CD4-positive, alpha-beta T cell treated with Interleukin-4 for 4 hours (primary cell): Measurements from ENCODE around the gene TMEM51.

Experiments used
- DNase-seq: peaks from one replicate; pipeline ENCODE4 v3.0.0-alpha.2; 2020

Gene TMEM51

DNA sequence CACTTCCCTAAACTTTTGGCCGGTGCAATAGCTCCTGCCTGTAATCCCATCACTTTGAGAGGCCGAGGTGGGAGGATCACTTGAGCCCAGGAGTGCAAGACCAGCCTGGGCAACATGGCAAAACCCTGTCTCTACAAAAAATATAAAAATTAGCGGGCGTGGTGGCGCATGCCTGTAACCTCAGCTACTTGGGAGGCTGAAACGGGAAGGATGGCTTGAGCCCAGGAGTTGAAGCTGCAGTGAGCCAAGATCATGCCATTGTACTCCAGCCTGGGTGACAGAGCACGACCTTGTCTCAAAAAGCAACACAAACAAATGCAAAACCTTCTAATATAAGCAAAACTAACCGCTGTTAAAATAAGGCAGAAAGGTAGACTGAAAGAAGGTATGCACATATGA is 25.9 kb downstream of the TMEM51 start:
- DNase-seq = no peak

GRCh38 chr1:15180189-15180588 is 26.6 kb downstream of the TMEM51 start:
- DNase-seq = no peak

GRCh38 chr1:15180945-15181523 is 27.5 kb downstream of the TMEM51 start:
- no peak for DNase-seq

DNA sequence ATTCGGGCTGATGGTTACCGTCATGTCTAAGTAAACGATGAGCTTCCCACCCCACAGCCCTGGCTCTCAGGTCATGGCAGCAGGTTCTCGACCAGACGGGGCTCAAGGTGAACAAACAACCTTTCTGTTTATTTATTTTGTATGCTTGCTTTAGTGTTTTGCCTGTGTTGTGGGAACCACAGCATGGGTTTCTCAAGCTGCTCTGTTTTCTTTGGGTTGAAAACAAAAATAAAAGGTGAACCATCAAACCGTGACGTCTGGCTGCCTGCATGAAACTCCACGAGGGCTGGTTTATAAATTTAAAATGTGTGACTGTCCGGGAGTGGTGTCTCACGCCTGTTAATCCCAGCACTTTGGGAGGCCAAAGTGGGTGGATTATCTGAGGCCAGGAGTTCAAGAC is 28.0 kb downstream of the TMEM51 start:
- DNase-seq = no peak

GRCh38 chr1:15184436-15185241 is 31.1 kb downstream of the TMEM51 start:
- DNase-seq = no peak

DNA sequence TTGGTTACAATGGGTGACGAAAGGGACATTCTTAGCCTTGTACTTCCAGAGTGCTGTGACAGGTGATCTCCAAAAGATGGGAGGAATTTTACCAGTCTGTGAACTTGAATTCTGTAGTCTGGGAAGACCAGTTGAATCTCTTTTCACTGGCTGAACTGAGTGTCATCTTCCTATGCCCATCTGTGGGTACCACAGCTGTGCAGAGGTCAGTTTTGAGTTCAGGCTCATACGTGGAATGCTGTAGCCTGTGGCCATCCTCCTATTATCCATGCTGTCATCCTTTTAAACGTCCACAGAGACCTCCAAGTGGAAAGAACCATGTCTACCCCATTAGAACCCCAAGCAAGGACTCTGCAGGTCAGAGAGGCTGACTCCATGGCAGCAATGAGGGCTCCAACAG is 32.1 kb downstream of the TMEM51 start:
- DNase-seq = no peak

- DNase-seq = no peak
Observed at GRCh38 chr1:15186073-15186845, 32.7 kb downstream of the TMEM51 start.

DNA sequence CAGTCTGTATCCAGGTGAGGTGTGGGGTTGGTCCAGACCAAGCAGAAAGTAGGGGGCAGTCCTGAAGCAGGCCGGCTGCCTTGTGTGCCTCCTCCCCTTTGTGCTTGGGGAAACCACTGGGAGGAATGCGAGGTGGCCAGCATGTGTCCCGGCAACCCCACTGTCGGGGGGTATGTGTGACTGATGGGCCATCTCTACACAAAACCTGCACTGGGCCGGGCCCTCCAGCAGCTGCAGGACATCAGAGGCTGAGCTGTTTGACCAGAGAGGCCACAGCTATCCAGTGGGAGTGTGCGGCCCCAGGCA is 33.3 kb downstream of the TMEM51 start:
- no peak for DNase-seq

- no peak for DNase-seq
Observed at GRCh38 chr1:15187175-15188129, 33.9 kb downstream of the TMEM51 start.

DNA sequence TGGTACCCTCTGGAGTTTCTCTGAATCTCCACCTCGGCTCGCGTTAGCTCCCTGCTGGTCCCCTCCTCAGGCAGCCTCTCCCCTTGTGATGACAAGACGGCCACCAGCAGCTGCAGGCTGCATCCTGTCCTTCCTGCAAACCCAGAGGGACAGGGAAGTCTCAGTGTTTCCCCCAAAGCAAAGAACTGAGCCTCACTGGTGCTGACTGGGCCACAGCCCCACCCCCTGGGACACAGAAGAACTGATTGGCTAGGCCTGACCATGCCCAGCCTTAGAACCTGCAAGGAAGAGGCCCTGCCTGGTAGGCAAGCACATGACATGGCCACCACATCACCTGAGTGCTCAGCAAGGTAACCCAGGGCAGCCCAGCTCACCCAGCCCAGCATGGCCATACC is 34.6 kb downstream of the TMEM51 start:
- no peak for DNase-seq

GRCh38 chr1:15188678-15189077 is 35.1 kb downstream of the TMEM51 start:
- no peak for DNase-seq

DNA sequence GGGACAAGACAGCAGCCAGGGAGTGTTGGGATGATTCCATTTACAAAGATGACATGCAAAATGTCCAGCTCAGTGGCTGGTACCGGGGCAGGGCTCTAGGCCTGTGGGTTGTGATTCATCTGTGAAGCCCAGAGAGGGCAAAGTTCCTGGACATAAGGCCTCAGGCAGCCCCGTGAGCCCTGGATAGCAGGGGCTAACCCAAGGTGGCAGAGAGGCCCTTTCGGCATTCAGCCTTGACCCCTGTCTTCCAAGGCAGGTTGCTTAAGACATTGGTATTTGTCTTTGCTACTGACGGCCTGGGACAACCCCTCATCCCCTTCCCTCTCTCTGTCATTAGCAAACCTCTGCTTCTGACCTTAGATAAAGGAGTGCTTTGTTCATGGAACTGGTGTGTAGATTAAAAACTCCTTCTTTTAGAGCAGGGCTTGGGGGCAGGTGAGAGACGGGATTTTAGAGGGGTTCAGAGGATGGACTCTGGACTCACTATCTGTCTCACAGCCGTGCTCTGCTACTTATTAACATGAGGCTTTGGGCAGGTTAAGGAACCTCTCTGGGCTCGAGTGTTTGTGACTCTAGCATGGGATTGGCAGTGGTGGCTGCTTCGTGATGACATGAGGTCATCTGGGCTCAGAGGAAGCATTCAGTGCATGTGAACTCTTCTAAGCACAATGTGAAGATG is 36.3 kb downstream of the TMEM51 start:
- no peak for DNase-seq

- DNase-seq = no peak
Observed at GRCh38 chr1:15191267-15191666, 37.7 kb downstream of the TMEM51 start.

- DNase-seq = no peak
Observed at GRCh38 chr1:15191770-15192169, 38.2 kb downstream of the TMEM51 start.

GRCh38 chr1:15192916-15193550 is 39.5 kb downstream of the TMEM51 start:
- no peak for DNase-seq

GRCh38 chr1:15195420-15196052 is 42.0 kb downstream of the TMEM51 start:
- DNase-seq = no peak

GRCh38 chr1:15196069-15196468 is 42.5 kb downstream of the TMEM51 start:
- DNase-seq = no peak

- DNase-seq = no peak
Observed at GRCh38 chr1:15196807-15197530, 43.4 kb downstream of the TMEM51 start.

DNA sequence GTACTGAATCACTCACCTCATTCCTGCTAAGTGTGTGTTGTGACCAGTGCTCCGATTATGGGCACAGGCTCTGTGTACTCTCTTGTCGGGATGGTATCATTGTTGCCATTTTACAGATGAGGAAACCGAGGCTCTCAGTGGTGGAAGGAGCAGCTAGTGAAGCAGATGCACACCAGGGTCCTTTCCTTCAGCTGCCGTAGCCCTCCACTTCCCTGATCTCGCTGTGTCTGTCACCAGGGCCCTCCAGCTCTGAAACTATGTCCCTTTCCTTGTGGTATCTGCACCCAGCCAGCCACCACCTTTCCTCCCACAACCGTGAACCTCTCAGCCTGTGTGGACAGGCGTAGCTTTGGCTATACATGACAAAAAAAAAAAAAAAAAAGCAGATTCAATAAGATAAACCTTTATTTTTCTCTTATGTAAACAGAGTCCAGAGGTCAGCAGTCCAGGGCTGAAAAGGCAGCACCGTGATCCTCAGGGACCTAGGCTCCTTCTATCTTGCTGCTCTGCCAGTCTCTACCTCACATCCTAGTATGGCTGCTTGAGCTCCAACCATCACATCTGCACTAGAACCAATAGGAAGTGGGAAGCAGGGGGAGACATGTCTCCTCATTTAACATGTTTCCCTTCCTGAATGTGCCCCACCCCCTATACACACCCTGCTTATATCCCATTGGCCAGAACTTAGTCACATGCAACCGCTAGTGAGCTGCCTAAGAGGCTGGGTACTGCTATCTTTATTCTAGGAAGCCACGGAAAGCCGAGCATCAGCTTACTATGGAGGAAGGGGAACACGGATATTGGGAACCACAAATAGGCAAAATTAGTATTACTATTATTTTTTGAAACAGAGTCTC is 44.3 kb downstream of the TMEM51 start:
- no peak for DNase-seq

DNA sequence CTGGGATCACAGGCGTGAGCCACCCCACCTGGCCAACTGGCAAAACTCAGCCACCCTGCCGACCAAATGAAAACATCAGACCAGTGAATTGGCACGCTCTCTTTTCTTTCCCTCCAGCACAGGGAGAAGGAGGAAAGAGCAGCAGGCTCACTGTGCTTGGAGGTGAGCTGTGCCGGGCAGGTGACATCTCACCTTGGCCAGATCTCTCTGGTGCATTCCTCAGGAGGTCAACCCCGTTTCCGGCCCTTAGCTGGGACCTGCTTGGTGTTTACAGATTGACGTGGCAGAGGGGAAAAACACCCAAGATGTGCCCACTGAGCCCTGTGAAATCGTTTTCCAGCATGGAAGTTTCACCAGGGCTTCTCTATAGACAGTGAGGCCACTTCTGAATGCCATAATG is 45.1 kb downstream of the TMEM51 start:
- DNase-seq = no peak
